HFF-Myc (cell line): ENCODE measurements around the gene ZFPM1.

Experiments used
- DNase-seq: peaks from one replicate; pipeline ENCODE4 v3.0.0-alpha.2; 2011; ENCODE audit warnings: low read depth; ENCODE audit errors: extremely low read depth
- H3K4me3 ChIP-seq: replicated peaks from 2 replicates; pipeline ENCODE4 v1.5.1; 2011; ENCODE audit warnings: low read depth, mild to moderate bottlenecking, control low read depth, low read length
- CTCF ChIP-seq: IDR thresholded peaks from 2 replicates; pipeline ENCODE4 v1.5.1; 2012; ENCODE audit warnings: mild to moderate bottlenecking, low read depth, low read length, control low read depth; ENCODE audit errors: missing control alignments

ZFPM1 gene

GRCh38 chr16:88541831-88542616 lies 88.9 kb downstream of the ZFPM1 start:
- DNase-seq = no peak
- no peak for TF ChIP-seq CTCF
- no peak overlapping the region for H3K4me3 ChIP-seq

DNA sequence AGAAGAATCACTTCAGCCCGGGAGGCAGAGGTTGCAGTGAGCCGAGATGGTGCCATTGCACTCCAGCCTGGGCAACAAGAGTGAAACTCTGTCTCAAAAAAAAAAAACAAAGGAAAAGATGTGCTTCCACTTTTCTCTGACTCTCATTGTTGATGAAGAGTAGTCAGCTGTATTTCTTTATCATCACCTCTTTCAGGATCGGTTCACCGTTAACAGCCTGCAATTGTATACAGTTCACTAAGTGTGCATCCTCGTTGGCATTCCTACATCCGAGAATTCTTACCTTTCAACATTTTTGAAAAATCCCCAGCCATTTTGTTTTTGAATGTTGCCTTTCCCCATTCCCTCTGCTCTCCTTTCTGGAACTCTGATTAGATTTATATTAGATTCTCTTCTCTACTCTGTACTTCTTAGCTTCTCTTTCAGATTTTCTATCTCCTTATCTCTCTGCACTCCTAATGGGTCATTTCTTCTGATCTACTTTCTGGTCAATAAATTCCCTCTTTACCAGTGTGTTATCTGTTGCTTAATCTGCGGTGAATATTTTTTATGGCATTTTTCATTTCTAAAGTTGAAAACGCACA lies 90.2 kb downstream of the ZFPM1 start:
- no peak for DNase-seq
- H3K4me3 ChIP-seq = no peak overlapping the region
- TF ChIP-seq CTCF = no peak

GRCh38 chr16:88545781-88546180 lies 92.7 kb downstream of the ZFPM1 start:
- no peak for DNase-seq
- no peak for TF ChIP-seq CTCF
- H3K4me3 ChIP-seq = no peak overlapping the region

DNA sequence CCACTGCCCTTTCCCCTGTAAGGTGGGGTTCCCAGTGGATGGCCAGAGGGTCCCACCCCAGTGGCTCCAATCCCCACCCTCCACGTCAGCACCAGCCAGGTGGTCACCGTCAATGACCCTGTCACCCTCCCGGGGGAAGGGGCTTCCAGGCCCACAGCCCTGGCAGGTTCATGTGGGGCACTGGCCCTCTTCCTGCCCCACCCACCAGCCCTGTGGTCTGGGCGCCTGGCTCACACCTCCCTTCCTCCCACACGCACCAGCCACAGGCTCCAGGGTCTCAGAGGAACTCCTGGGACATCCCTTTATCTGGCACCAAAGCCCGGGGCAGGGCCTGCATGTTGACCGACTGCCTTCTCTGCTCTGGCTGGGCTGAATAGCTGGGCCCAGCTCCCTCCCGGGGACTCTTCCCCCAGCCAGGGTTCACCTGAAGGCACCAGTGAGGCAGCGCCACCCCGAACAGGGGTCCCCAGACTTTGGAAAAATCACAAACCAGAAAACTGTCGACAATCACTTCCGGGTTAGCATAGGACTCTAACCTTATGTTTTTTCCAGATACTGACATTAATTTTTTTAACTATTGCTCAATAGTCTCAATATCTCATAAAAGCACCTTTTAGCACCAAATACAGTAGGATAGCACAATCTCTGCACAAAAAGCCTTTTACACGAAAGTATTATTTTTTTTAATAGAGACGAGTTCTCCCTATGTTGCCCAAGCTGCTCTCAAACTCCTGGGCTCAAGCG lies 95.2 kb downstream of the ZFPM1 start:
- no peak overlapping the region for H3K4me3 ChIP-seq
- no peak for TF ChIP-seq CTCF
- DNase-seq = no peak

DNA sequence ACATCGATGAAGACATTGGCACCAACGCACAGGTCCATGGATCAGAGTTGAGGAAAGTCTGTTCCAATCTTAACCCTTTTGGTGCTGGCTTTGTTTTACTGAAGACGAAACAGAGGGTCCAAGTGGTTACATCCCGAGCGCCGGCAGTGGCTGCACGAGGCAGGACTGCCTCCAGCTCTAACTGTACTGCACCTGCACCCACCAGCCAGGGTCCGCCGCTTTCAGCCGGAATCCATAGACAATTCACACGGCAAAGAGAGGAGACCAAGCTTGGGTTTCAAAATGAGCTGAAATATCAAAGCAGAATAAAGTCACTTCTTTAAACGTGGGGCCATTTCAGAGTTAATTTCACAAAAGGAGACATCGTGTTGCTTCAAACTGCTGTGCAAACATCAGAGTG lies 95.9 kb downstream of the ZFPM1 start:
- DNase-seq = no peak
- TF ChIP-seq CTCF = no peak
- no peak overlapping the region for H3K4me3 ChIP-seq

GRCh38 chr16:88549671-88550245 lies 96.7 kb downstream of the ZFPM1 start:
- H3K4me3 ChIP-seq = no peak overlapping the region
- no peak for TF ChIP-seq CTCF
- DNase-seq = no peak
